Right ventricle myocardium superior (tissue), 1 donor: ENCODE measurements around the gene HCST. TPM values are rescaled to one million over a fixed set of nuclear protein-coding genes. Genes with fewer than 3 reads are reported as not detected.
"Not testable (repeated sequence)": the region's sequence is repeated elsewhere in the genome, so short reads cannot be mapped to it uniquely, and the experiment has no call there.

ENCODE experiments used
- ATAC-seq: fragments of 200-7000 bp; cut with Tn5 transposase; one replicate; pipeline ENCODE4 v1.9.1; 2020; ENCODE audit warnings: mild to moderate bottlenecking; ENCODE audit not compliant: poor library complexity
- DNase-seq: peaks from one replicate; pipeline ENCODE4 v3.0.0-alpha.2; 2020
- intact Hi-C: fragments of 100-400 bp; cut with DNase I; formaldehyde crosslinking; loops from one replicate; pipeline ENCODE4 v1.11.2; 2022
- long read RNA-seq: library from polyadenylated mRNA; unstranded; transcript quantifications from one replicate; pipeline ENCODE4 v2.0.0, GENCODE V29; 2021
- total RNA-seq: library from RNA; stranded (reverse); fragmentation: NEBNext Ultra II Directional; extraction: Animal tissue kit (Norgen Biotek cat#: 25700); gene quantifications from one replicate; pipeline ENCODE4 v1.2.1, GENCODE V29; 2021
- donor health status: DM: no; HTN: yes; CAD: no; lungs with severe emphysema.

Gene HCST
- total RNA-seq: 4.1 TPM
- long read RNA-seq, partial matches to known transcripts: 0 of 1 reads
- long read RNA-seq, other reads (novel, unspliced or antisense): 0 of 1 reads

- no peak for DNase-seq
- intact Hi-C loops: no loop called here
- ATAC-seq: no peak
These were observed at the start of gene HCST for GRCh38 chr19:35901854-35902661. TSS of gene HCST (plus strand) at chr19:35902529. CDS start at chr19:35902594, 65 bp downstream.

- intact Hi-C loops: no loop called here
- DNase-seq: no peak
- ATAC-seq: no peak
These were observed 49.1 kb upstream of the HCST start for GRCh38 chr19:35853038-35853756.

GRCh38 chr19:35856546-35857149 is 45.7 kb upstream of the HCST start, which contains the start of gene KIRREL2:
TSS of gene KIRREL2 (plus strand) at chr19:35856911. CDS start at chr19:35857120, 209 bp downstream.
- DNase-seq (no peak), ATAC-seq (no peak)
- intact Hi-C loops: no loop called here

GRCh38 chr19:35858311-35858710 is 44.0 kb upstream of the HCST start:
- DNase-seq (no peak), ATAC-seq (no peak)
- intact Hi-C loops: no loop called here

- intact Hi-C loops: no loop called here
- DNase-seq (no peak), ATAC-seq (no peak)
These were observed 42.9 kb upstream of the HCST start for GRCh38 chr19:35859414-35859813.

- no peak for ATAC-seq
- DNase-seq: no peak
- intact Hi-C loops: no loop called here
These were observed 41.9 kb upstream of the HCST start for GRCh38 chr19:35860436-35860817.

- intact Hi-C loops: no loop called here
- ATAC-seq: no peak
- no peak for DNase-seq
These were observed 41.3 kb upstream of the HCST start for GRCh38 chr19:35860818-35861639.

- no peak for ATAC-seq
These were observed 40.6 kb upstream of the HCST start for GRCh38 chr19:35861640-35862160.

GRCh38 chr19:35862528-35862927 is 39.8 kb upstream of the HCST start:
- no peak for DNase-seq
- ATAC-seq: no peak
- intact Hi-C loops: no loop called here

More at GRCh38 chr19:35861640-35862160, 40.6 kb upstream of the HCST start:
- DNase-seq: no peak
- intact Hi-C loops: no loop called here

GRCh38 chr19:35863018-35863417 is 39.3 kb upstream of the HCST start:
- intact Hi-C loops: no loop called here
- no peak for ATAC-seq
- no peak for DNase-seq

- intact Hi-C loops: no loop called here
- ATAC-seq (peak; percentile 96), DNase-seq (peak; percentile 84)
These were observed 34.0 kb upstream of the HCST start, which contains the start of gene APLP1 for GRCh38 chr19:35868172-35868822. TSS of gene APLP1 (plus strand) at chr19:35868574. CDS start at chr19:35868637, 63 bp downstream.

- intact Hi-C loops: no loop called here
- no peak for ATAC-seq
- no peak for DNase-seq
These were observed 33.5 kb upstream of the HCST start for GRCh38 chr19:35868823-35869326.

- intact Hi-C loops: no loop called here
- peak; percentile 81 for DNase-seq
These were observed 32.8 kb upstream of the HCST start for GRCh38 chr19:35869327-35870123.

GRCh38 chr19:35870124-35870736 is 32.1 kb upstream of the HCST start:
- DNase-seq, ATAC-seq, intact Hi-C loops: not testable (repeated sequence)

More at GRCh38 chr19:35869327-35870123, 32.8 kb upstream of the HCST start:
- peak; percentile 72 for ATAC-seq

- DNase-seq (no peak), ATAC-seq (no peak)
- intact Hi-C loops: no loop called here
These were observed 31.5 kb upstream of the HCST start for GRCh38 chr19:35870798-35871197.

- ATAC-seq (no peak), DNase-seq (no peak)
- intact Hi-C loops: no loop called here
These were observed 30.7 kb upstream of the HCST start for GRCh38 chr19:35871611-35872010.
